ENCODE results near the gene ULK4.
A peak's percentile ranks its signal among the peaks of the same experiment; 100 is the strongest.

The ULK4 gene

GRCh38 chr3:41202075-41202833 is 759.6 kb downstream of the ULK4 start:
- peaks cover 8% of the 10 kb centered on the region; the same call in 1 of the 2 replicates for H3K27me3 ChIP-seq (ENCODE audit: low read depth, low read length)
- no peak overlapping the region for H3K27ac ChIP-seq (ENCODE audit: low read length)
- H3K4me2 ChIP-seq (ENCODE audit: low read length): peak overlapping the region; percentile 87
- peaks cover 79% of the 10 kb centered on the region for H3K79me2 ChIP-seq (ENCODE audit: low read length)
- no peaks in the 10 kb centered on the region for H3K9me3 ChIP-seq (ENCODE audit: insufficient read depth, low read length)
- peaks cover 73% of the 10 kb centered on the region for H4K20me1 ChIP-seq (ENCODE audit: insufficient read depth, low read length)
- H3K9ac ChIP-seq (ENCODE audit: low read length): no peak overlapping the region
- H3K4me3 ChIP-seq (ENCODE audit: low read length): peak overlapping the region; percentile 95
- H3K36me3 ChIP-seq (replicated peaks; ENCODE audit: low read depth, low read length): no peaks in the 10 kb centered on the region
- peaks cover 37% of the 10 kb centered on the region for H3K4me1 ChIP-seq (ENCODE audit: low read length)
- H2AFZ ChIP-seq (ENCODE audit: low read depth, low read length): no peak overlapping the region
- TF ChIP-seq EZH2phosphoT487 (IDR thresholded peaks at IDR 0.05; ENCODE audit: low read depth) (no peak), CTCF (IDR thresholded peaks at IDR 0.05; ENCODE audit: low read depth, low read length) (no peak)

GRCh38 chr3:41200669-41201021 is 761.3 kb downstream of the ULK4 start:
- peak overlapping the region; percentile 87 for H3K4me2 ChIP-seq (ENCODE audit: low read length)
- peak overlapping the region; percentile 99 for H3K9ac ChIP-seq (ENCODE audit: low read length)
- H3K27me3 ChIP-seq (ENCODE audit: low read depth, low read length): peaks cover 10% of the 10 kb centered on the region
- H3K4me3 ChIP-seq (ENCODE audit: low read length): peak overlapping the region; percentile 95
- H2AFZ ChIP-seq (ENCODE audit: low read depth, low read length): no peak overlapping the region
- H3K36me3 ChIP-seq (replicated peaks; ENCODE audit: low read depth, low read length): no peaks in the 10 kb centered on the region
- no peak for TF ChIP-seq CTCF (IDR thresholded peaks at IDR 0.05; ENCODE audit: low read depth, low read length)
- TF ChIP-seq EZH2phosphoT487 (IDR thresholded peaks at IDR 0.05; ENCODE audit: low read depth): no peak
- H3K27ac ChIP-seq (ENCODE audit: low read length): no peak overlapping the region
- no peaks in the 10 kb centered on the region for H3K9me3 ChIP-seq (ENCODE audit: insufficient read depth, low read length)
- H3K79me2 ChIP-seq (ENCODE audit: low read length): peaks cover 62% of the 10 kb centered on the region
- H3K4me1 ChIP-seq (ENCODE audit: low read length): peaks cover 37% of the 10 kb centered on the region
- H4K20me1 ChIP-seq (ENCODE audit: insufficient read depth, low read length): peaks cover 57% of the 10 kb centered on the region

- H3K9ac ChIP-seq (ENCODE audit: low read length): peak overlapping the region; percentile 99
- no peaks in the 10 kb centered on the region for H3K9me3 ChIP-seq (ENCODE audit: insufficient read depth, low read length)
- TF ChIP-seq CTCF (IDR thresholded peaks at IDR 0.05; ENCODE audit: low read depth, low read length): no peak
- TF ChIP-seq EZH2phosphoT487 (IDR thresholded peaks at IDR 0.05; ENCODE audit: low read depth): no peak
- peaks cover 13% of the 10 kb centered on the region for H3K27me3 ChIP-seq (ENCODE audit: low read depth, low read length)
- peak overlapping the region; percentile 95 for H3K4me3 ChIP-seq (ENCODE audit: low read length)
- peak overlapping the region; percentile 87 for H3K4me2 ChIP-seq (ENCODE audit: low read length)
- peak overlapping the region; percentile 77 for H3K27ac ChIP-seq (ENCODE audit: low read length)
- peaks cover 57% of the 10 kb centered on the region for H3K79me2 ChIP-seq (ENCODE audit: low read length)
- peaks cover 37% of the 10 kb centered on the region for H3K4me1 ChIP-seq (ENCODE audit: low read length)
- H3K36me3 ChIP-seq (replicated peaks; ENCODE audit: low read depth, low read length): no peaks in the 10 kb centered on the region
- H4K20me1 ChIP-seq (ENCODE audit: insufficient read depth, low read length): peaks cover 51% of the 10 kb centered on the region
- no peak overlapping the region for H2AFZ ChIP-seq (ENCODE audit: low read depth, low read length)
Observed at GRCh38 chr3:41199866-41200668, 761.8 kb downstream of the ULK4 start.

Measured in OCI-LY3 (cell line).